GM13977 (cell line): Measurements from ENCODE around the gene DUSP3.

Experiments
- DNase-seq: peaks from one replicate; pipeline ENCODE4 v3.0.0; 2012; ENCODE audit warnings: low spot score
- CTCF ChIP-seq: IDR thresholded peaks from 2 replicates; pipeline ENCODE4 v1.5.1; 2012; ENCODE audit warnings: mild to moderate bottlenecking, control low read depth; ENCODE audit not compliant: insufficient read depth; ENCODE audit errors: extremely low read depth, missing control alignments
- in situ Hi-C: fragments of 300-500 bp; cut with MboI; formaldehyde crosslinking; loops from one replicate; pipeline ENCODE4 v1.12.0; 2022; ENCODE audit warnings: low sequenced_read_pairs, low pct_unique_long_range_greater_than_20kb, mixed read lengths, inconsistent platforms; ENCODE audit not compliant: unreplicated experiment

The DUSP3 gene

GRCh38 chr17:43767053-43767712, 11.6 kb downstream of the DUSP3 start:
- TF ChIP-seq CTCF: no peak
- DNase-seq: no peak
- in situ Hi-C loops: no loop called here

DNA sequence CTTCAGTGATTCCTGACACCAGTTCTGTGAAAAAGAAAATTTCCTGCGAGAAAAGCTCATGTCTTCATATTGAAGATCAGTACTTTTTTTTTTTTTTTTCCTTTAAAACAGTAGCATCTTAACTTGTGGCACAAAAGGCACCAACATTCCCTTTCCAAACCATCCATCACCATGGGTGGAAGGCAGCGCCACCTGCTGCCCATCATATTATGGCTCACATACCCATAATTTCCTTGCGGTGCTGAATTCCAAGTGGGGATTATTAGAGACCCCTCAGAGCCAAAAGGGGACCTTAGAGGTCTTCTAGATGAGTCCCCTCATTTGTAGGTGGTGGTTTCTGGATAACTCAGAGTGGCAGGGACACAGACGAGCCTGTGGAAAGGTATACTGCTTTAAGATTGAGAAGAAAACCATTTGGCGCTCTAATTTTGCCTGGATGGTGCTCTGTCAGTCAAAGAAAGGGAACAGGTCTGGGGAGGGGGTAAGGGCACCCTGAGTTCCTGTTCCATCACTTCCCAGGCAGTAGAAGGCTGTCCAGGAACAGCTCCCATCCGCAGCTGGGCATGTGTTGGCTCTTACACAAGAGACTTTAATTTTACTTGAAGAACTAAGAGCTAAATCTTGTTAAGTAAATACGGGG, 12.2 kb downstream of the DUSP3 start:
- in situ Hi-C loops: no loop called here
- no peak for DNase-seq
- peak; percentile 83 for TF ChIP-seq CTCF

DNA sequence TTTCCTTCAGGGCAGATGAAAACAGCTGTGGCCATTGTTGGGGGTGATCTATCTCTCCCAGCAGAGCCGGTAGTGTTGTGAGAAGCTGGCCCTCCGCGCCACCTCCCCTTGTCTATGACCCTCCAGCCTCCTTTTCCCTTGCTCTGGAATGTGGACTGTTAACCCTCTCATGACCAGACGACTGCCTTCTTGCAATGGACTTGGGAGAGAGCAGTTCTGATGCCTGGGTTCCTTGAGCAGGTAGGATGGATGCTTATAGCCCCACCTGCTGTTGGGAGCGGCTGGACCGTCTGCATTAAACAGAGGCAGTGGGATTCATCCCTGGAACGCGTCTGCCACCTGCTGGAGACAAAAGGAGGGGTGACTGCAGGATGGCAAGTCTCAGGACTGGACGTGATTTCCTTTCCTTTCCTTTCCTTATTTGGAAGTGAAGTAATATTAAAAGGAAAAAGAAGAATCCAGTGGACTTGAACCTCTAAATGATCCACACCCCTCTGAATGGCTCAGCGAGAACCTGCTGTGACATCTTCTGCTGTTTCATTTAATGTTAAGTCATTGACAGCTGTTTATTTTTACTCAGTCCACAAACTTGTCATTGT, 18.4 kb downstream of the DUSP3 start:
- DNase-seq: peak; percentile 92
- peak; percentile 99 for TF ChIP-seq CTCF
- in situ Hi-C loops: loop anchor here (5.0 kb wide), 1 partner anchor 63 kb away; no protein-coding TSS in a partner anchor

- in situ Hi-C loops: loop anchor here (5.0 kb wide), 1 partner anchor 63 kb away; no protein-coding TSS in a partner anchor
- no peak for TF ChIP-seq CTCF
- DNase-seq: no peak
Observed at GRCh38 chr17:43759836-43760235, 18.9 kb downstream of the DUSP3 start.

- DNase-seq: no peak
- in situ Hi-C loops: no loop called here
- no peak for TF ChIP-seq CTCF
Observed at GRCh38 chr17:43758497-43759174, 20.1 kb downstream of the DUSP3 start, which contains the start of gene SOST. Gene SOST (minus strand): TSS chr17:43758791. CDS start chr17:43758741, 50 bp downstream.

- no peak for DNase-seq
- TF ChIP-seq CTCF: no peak
- in situ Hi-C loops: no loop called here
Observed at GRCh38 chr17:43758086-43758485, 20.7 kb downstream of the DUSP3 start.
